Superior temporal gyrus (tissue), 1 donor: ENCODE results near the gene AKR7A3.

ENCODE experiments used
- DNase-seq: peaks from one replicate; pipeline ENCODE4 v3.0.0-alpha.2; 2016; ENCODE audit errors: extremely low spot score

AKR7A3 gene

GRCh38 chr1:19254416-19254815, 34.2 kb downstream of the AKR7A3 start:
- peak; percentile 17 for DNase-seq

DNA sequence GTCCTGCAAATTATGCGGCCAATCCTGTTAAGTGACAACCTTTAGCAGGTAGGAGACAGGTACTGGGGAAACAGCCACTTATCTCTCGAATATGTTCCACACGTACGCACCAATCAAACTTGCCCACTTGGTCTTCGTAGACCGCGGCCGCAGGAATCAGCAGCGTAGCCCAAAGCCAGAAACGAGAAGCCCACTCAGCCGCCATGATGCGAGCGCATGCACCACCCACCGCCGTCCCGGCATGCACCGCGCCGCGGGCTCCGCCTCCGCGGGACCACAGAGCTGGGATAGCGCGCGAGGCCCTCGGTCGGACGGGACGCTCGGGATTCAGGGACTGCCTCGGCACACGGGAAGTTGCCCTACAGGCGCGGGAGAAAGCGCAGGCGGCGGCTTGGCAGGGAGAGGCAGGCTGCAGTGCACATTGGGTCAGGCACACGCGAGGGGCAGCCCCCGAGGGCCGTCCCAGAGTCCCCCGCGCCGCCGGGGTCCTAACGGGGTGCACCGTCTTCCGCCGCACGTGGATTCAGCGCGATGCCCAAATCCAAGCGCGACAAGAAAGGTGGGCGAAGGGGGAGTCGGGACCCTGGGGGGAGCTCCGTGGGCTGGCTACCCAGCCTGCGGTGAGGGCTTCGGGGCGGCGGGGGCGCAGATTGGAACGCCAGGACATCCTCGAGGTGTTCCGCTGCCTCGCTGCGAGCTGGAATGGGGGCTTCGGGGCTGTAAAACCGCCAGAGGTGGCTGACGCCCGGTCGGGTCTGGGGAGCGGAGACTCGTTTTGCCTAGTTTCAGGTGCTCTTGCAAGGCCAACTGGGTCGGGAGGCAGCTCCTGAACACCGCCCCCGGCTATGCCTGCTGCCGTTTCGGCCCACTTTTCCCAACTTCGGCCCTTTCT, 37.0 kb downstream of the AKR7A3 start, which contains the start of the genes EMC1 and MRTO4:
Gene EMC1, minus strand, starts transcription at position 220 of the 892 bp plus-strand sequence. Its CDS starts 15 bp downstream, at position 205.
Gene MRTO4, plus strand, starts transcription at position 501 of the 892 bp plus-strand sequence. Its CDS starts 31 bp downstream, at position 532.
- DNase-seq, result peak; percentile 88

GRCh38 chr1:19250629-19251304, 37.8 kb downstream of the AKR7A3 start:
- DNase-seq, result no peak

DNA sequence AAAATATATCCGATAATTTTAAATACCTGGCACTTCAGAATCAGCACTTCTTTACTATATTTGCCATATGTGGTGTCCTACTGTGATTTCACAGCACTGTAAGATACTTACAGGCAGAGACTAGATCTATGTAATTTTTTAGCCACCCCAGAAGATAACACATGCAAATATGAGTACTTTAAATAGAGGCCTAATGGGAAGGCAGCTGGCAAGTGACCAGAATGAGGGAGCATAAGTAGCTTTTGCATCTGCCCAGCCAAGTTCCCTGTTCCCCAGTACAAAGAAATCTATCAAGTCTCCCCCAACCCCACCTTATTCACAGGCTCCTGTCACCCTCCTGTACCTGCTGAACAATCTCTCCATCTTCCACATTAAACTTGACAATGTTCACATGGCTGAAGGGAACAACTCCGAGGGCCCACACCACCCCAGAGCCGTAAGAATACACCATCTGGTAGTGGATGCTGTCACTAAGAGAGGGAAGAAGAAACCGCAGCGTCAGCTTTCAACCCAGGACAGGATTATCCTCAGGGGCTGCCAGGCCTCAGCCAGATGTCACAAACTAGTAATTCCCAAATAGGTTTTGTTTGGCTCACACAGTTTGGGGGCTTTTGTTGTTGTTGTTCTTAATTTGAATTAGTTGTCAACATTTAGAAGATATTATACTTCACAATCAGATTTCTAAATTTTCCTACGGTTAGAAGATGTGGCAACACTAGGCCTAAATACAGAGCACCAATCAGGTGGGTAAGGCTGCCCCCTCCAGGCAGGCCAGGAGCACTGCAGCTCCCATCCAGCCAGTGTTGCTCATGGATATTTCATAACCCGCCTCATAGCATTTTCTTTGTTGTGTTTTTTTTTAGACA, 47.7 kb downstream of the AKR7A3 start:
- DNase-seq, result peak; percentile 85

DNA sequence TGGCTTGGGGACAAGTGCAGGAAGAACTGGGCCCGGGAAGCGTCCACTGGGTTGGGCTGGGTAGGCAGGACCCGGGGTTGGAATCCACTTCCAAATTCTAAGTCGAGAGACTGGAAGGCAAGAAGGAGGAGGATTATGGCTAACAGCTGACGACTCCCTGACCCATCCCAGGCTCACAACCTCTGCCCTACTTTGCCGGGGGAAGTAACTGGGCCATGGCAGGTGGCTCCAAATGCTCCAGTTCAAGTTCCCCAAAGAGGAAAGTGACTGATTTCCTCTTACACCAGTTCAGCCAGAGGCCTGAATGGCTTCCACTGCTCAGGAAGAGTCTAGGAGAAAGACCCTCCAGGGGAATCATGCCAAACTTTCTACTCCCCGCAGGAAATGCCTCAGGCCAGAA, 48.7 kb downstream of the AKR7A3 start:
- no peak for DNase-seq

DNA sequence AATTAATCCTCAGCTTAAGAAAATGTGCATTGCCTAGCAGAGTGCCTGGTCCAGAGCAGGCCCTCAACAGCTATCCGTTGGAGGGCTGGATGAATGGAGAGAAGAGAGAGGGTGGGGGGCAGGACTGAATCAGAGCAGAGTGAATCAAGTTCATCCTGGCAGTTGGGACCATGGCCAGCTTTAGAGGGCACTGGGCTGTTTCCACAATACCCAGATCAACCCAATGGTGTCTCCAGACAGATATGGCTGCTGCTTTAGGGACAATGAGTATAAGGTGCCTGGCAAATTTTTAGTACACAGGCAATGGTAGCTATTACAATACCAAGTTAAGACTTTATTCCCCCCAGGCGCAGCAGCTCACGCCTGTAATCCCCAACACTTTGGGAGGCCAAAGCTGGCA, 54.3 kb downstream of the AKR7A3 start:
- no peak for DNase-seq
